Astrocyte (in vitro differentiated cells and primary cell): ENCODE data around the gene DFFB. TPM values are rescaled to one million over a fixed set of nuclear protein-coding genes. Genes with fewer than 3 reads are reported as not detected.

ENCODE experiments used
- DNase-seq: peaks from one replicate; pipeline ENCODE4 v3.0.0-alpha.2; 2010; ENCODE audit warnings: low read depth
- FAIRE-seq: peaks from 2 replicates; lab custom pipeline; 2011; peaks lifted over from hg19 to GRCh38; lab: Jason Lieb, UNC
- H2AFZ ChIP-seq: 2 replicates; pipeline ENCODE4 v1.6.0; 2012; ENCODE audit warnings: low read depth, low read length, inconsistent platforms
- H3K27ac ChIP-seq: 2 replicates; pipeline ENCODE4 v1.5.1; 2011; ENCODE audit warnings: low read depth, low read length, inconsistent platforms
- H3K27me3 ChIP-seq: 2 replicates; pipeline ENCODE4 v1.6.0; 2011; ENCODE audit warnings: low read length, inconsistent platforms; ENCODE audit not compliant: insufficient read depth
- H3K36me3 ChIP-seq: 2 replicates; pipeline ENCODE4 v1.5.1; 2011; ENCODE audit warnings: low read length, inconsistent platforms; ENCODE audit not compliant: insufficient read depth
- H3K4me1 ChIP-seq: 2 replicates; pipeline ENCODE4 v1.5.1; 2011; ENCODE audit warnings: low read length, inconsistent platforms; ENCODE audit not compliant: insufficient read depth
- H3K4me2 ChIP-seq: 2 replicates; pipeline ENCODE4 v1.6.0; 2012; ENCODE audit warnings: low read length, inconsistent platforms
- H3K4me3 ChIP-seq: 2 replicates; pipeline ENCODE4 v1.5.1; 2011; ENCODE audit warnings: low read depth, mild to moderate bottlenecking, low read length, inconsistent platforms; ENCODE audit not compliant: insufficient read depth
- H3K79me2 ChIP-seq: 2 replicates; pipeline ENCODE4 v1.6.0; 2012; ENCODE audit warnings: mild to moderate bottlenecking, low read length, inconsistent platforms; ENCODE audit not compliant: insufficient read depth
- H3K9ac ChIP-seq: 2 replicates; pipeline ENCODE4 v1.6.0; 2012; ENCODE audit warnings: mild to moderate bottlenecking, low read length, inconsistent platforms
- H3K9me3 ChIP-seq: 2 replicates; pipeline ENCODE4 v1.5.1; 2012; ENCODE audit warnings: low read depth, mild to moderate bottlenecking, low read length, inconsistent platforms; ENCODE audit not compliant: insufficient read depth
- H4K20me1 ChIP-seq: 2 replicates; pipeline ENCODE4 v1.6.0; 2012; ENCODE audit warnings: low read length, inconsistent platforms; ENCODE audit not compliant: insufficient read depth
- H3K27ac Mint-ChIP-seq: one replicate; pipeline ENCODE4 v1.8.0; 2021; ENCODE audit warnings: mild to moderate bottlenecking, mixed read lengths; ENCODE audit not compliant: unreplicated experiment
- H3K27me3 Mint-ChIP-seq: one replicate; pipeline ENCODE4 v1.8.0; 2021; ENCODE audit warnings: low read depth, mixed read lengths; ENCODE audit not compliant: unreplicated experiment
- H3K36me3 Mint-ChIP-seq: one replicate; pipeline ENCODE4 v1.8.0; 2021; ENCODE audit warnings: low read depth, mixed read lengths; ENCODE audit not compliant: unreplicated experiment
- H3K4me1 Mint-ChIP-seq: one replicate; pipeline ENCODE4 v1.8.0; 2021; ENCODE audit warnings: low read depth, mixed read lengths; ENCODE audit not compliant: unreplicated experiment
- H3K4me3 Mint-ChIP-seq: one replicate; pipeline ENCODE4 v1.8.0; 2021; ENCODE audit warnings: mild to moderate bottlenecking, moderate library complexity, mixed read lengths; ENCODE audit not compliant: unreplicated experiment
- H3K9me3 Mint-ChIP-seq: one replicate; pipeline ENCODE4 v1.8.0; 2021; ENCODE audit warnings: mild to moderate bottlenecking, mixed read lengths; ENCODE audit not compliant: unreplicated experiment
- EZH2 ChIP-seq: IDR thresholded peaks from 2 replicates; pipeline ENCODE4 v1.6.1; 2012; ENCODE audit warnings: mild to moderate bottlenecking, low read length, inconsistent platforms; ENCODE audit not compliant: insufficient read depth
- total RNA-seq: library from RNA; stranded (reverse); gene quantifications from 2 replicates; pipeline ENCODE4 v1.2.1, GENCODE V29; 2021
- TF ChIP-seq, protein P1 (sequence below): IDR thresholded peaks from 2 replicates; pipeline ENCODE4 v1.5.1; 2011; ENCODE audit warnings: low read depth, mild to moderate bottlenecking, inconsistent platforms, low read length, moderate library complexity; ENCODE audit not compliant: insufficient read depth

The DFFB gene
- total RNA-seq, 1 donor from 2014 or later, result 7.4 TPM

DNA sequence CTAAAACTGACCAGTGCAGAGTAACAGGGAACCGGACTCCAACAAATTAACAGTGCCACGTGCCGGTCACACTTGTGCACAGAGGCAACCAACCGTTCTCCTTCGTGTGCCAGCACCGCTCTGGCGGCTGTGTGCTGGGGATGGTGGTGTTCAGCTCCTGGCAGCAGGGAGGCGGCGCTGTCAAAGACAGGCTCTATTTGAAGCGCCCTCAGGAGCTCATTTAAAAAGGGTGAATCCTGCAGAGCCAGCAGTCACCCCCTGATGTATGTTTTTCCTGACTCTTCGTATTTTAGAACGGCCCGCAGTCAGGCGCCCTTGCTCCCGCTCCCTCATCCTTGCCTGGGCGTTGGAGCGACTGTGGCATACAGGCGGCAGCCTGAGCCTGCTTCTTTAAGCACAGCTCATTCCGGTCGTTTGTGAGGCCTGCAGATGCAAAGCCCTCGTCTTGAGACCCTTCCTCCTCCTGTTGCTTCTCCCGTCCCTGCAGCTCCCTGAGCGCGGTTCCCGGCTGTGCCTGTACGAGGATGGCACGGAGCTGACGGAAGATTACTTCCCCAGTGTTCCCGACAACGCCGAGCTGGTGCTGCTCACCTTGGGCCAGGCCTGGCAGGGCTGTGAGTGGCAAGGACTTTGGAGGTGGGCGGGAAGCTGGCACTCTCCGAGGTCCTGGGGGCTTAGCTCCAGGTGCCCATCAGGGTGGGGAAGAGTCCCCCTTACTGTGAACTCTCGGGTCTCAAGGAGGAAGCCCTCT, 1.1 kb downstream of the DFFB start:
- peak overlapping the region; percentile 97 for H3K4me3 Mint-ChIP-seq
- no peaks in the 10 kb centered on the region for H3K36me3 Mint-ChIP-seq
- no peak overlapping the region for H3K27ac Mint-ChIP-seq
- no peaks in the 10 kb centered on the region for H3K9me3 Mint-ChIP-seq
- peak overlapping the region; percentile 96 for H2AFZ ChIP-seq
- no peaks in the 10 kb centered on the region for H3K9me3 ChIP-seq
- peaks cover 15% of the 10 kb centered on the region for H3K4me1 ChIP-seq
- no peaks in the 10 kb centered on the region for H3K27me3 ChIP-seq
- H3K4me1 Mint-ChIP-seq, result peaks cover 2% of the 10 kb centered on the region
- peak; percentile 43 for TF ChIP-seq EZH2
- TF ChIP-seq, protein P1, sequence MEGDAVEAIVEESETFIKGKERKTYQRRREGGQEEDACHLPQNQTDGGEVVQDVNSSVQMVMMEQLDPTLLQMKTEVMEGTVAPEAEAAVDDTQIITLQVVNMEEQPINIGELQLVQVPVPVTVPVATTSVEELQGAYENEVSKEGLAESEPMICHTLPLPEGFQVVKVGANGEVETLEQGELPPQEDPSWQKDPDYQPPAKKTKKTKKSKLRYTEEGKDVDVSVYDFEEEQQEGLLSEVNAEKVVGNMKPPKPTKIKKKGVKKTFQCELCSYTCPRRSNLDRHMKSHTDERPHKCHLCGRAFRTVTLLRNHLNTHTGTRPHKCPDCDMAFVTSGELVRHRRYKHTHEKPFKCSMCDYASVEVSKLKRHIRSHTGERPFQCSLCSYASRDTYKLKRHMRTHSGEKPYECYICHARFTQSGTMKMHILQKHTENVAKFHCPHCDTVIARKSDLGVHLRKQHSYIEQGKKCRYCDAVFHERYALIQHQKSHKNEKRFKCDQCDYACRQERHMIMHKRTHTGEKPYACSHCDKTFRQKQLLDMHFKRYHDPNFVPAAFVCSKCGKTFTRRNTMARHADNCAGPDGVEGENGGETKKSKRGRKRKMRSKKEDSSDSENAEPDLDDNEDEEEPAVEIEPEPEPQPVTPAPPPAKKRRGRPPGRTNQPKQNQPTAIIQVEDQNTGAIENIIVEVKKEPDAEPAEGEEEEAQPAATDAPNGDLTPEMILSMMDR, result peak; percentile 10
- peak overlapping the region; percentile 88 for H3K4me2 ChIP-seq
- peak overlapping the region; percentile 81 for H3K4me3 ChIP-seq
- H3K9ac ChIP-seq, result peak overlapping the region; percentile 85
- peak; percentile 14 for DNase-seq
- H3K79me2 ChIP-seq, result peaks cover 33% of the 10 kb centered on the region
- no peaks in the 10 kb centered on the region for H3K27me3 Mint-ChIP-seq
- no peaks in the 10 kb centered on the region for H3K36me3 ChIP-seq
- peaks cover 43% of the 10 kb centered on the region for H4K20me1 ChIP-seq
- no peak overlapping the region for H3K27ac ChIP-seq
- no peak for FAIRE-seq

DNA sequence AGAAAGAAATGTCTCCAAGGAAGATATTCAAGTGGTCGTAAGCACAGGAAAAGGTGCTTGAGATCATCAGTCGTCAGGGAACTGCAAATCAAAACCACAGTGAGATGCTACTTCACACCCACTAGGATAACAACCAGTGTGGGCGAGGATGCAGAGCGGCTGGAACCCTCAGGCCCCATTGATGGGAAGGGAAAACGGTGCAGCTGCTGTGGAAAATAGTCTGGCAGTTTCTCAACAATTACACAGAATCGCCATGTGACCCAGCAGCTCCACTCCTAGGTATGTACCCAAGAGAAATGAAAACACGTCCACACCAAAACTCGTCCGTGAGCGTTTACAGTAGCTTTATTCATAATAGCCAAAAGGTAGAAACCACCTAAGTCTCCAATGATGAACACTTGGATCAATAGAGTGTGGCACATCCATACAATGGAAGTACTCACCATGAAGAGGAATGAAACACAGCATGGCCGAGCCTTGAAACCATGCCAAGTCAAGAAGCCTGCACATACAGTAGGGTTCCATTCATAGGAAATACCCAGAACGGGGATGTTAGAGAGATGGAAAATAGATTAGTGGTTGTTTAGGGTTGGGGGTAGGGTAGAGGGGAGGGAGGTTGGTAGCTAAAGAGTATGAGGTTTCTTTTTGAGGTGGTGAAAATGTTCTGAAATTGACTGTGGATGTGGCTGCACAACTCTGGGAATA, 6.1 kb downstream of the DFFB start:
- Histone ChIP-seq H3K36me3 (no peaks in the 10 kb centered on the region), H3K4me3 (no peak overlapping the region), H3K27me3 (no peaks in the 10 kb centered on the region), H3K4me1 (peaks cover 4% of the 10 kb centered on the region), H3K27ac (no peak overlapping the region), H4K20me1 (peaks cover 14% of the 10 kb centered on the region), H3K79me2 (peaks cover 5% of the 10 kb centered on the region), H3K9ac (no peak overlapping the region), H3K4me2 (no peak overlapping the region), H2AFZ (no peak overlapping the region), H3K9me3 (no peaks in the 10 kb centered on the region)
- FAIRE-seq, result no peak
- Mint-ChIP-seq H3K27ac (peak overlapping the region; percentile 67), H3K9me3 (no peaks in the 10 kb centered on the region), H3K4me3 (no peak overlapping the region), H3K36me3 (peaks cover 4% of the 10 kb centered on the region), H3K27me3 (no peaks in the 10 kb centered on the region), H3K4me1 (peaks cover 1% of the 10 kb centered on the region)
- TF ChIP-seq EZH2, result no peak
- no peak for DNase-seq

DNA sequence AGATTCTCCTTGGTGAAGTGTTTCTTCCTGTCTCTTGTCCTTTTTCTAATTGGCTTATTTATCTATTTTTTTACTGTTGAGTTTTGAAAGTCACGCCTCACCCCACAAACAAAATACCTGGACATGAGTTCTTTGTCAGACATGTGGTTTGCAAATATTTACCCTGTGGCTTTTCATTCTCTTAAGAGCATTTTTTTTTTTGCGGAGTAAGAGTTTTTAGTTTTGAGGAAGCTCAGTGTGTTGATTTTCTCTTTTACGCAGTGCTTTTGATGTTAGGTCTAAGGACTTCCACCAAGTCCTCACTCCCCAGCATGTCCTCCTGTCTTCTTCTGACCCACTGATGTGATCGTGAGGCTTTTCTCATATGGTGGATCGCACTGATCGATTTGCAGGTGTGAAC, 7.6 kb downstream of the DFFB start:
- H3K4me1 ChIP-seq, result no peaks in the 10 kb centered on the region
- no peak for DNase-seq
- no peak overlapping the region for H3K4me2 ChIP-seq
- H3K27me3 ChIP-seq, result no peaks in the 10 kb centered on the region
- Mint-ChIP-seq H3K27me3 (no peaks in the 10 kb centered on the region), H3K4me3 (no peak overlapping the region), H3K4me1 (peaks cover under 1% of the 10 kb centered on the region), H3K9me3 (no peaks in the 10 kb centered on the region), H3K36me3 (peaks cover 8% of the 10 kb centered on the region), H3K27ac (no peak overlapping the region)
- H3K79me2 ChIP-seq, result no peaks in the 10 kb centered on the region
- no peak for TF ChIP-seq EZH2
- TF ChIP-seq, protein P1, result no peak
- H3K4me3 ChIP-seq, result no peak overlapping the region
- H2AFZ ChIP-seq, result no peak overlapping the region
- H3K27ac ChIP-seq, result no peak overlapping the region
- H3K9ac ChIP-seq, result no peak overlapping the region
- peaks cover 5% of the 10 kb centered on the region for H4K20me1 ChIP-seq
- no peak for FAIRE-seq
- H3K9me3 ChIP-seq, result no peaks in the 10 kb centered on the region
- no peaks in the 10 kb centered on the region for H3K36me3 ChIP-seq
